HUES48 (cell line): ENCODE data around the gene SURF4.
"Not testable (repeated sequence)": the region's sequence is repeated elsewhere in the genome, so short reads cannot be mapped to it uniquely, and the experiment has no call there.

Experiments used
- H3K27ac ChIP-seq: one replicate; pipeline ENCODE4 v1.7.0; 2013; ENCODE audit warnings: low read depth, low read length, inconsistent platforms
- H3K27me3 ChIP-seq: 2 replicates; pipeline ENCODE4 v1.6.1; 2013; ENCODE audit warnings: mild to moderate bottlenecking, low read length; ENCODE audit not compliant: control insufficient read depth, insufficient read depth
- H3K36me3 ChIP-seq: 2 replicates; pipeline ENCODE4 v1.6.1; 2013; ENCODE audit warnings: low read length; ENCODE audit not compliant: control insufficient read depth, insufficient read depth
- H3K4me1 ChIP-seq: 2 replicates; pipeline ENCODE4 v1.6.1; 2013; ENCODE audit warnings: mild to moderate bottlenecking, low read length; ENCODE audit not compliant: control insufficient read depth, insufficient read depth
- H3K4me3 ChIP-seq: 2 replicates; pipeline ENCODE4 v1.5.1; 2013; ENCODE audit warnings: mild to moderate bottlenecking, low read depth, low read length
- H3K9ac ChIP-seq: 2 replicates; pipeline ENCODE4 v1.6.1; 2013; ENCODE audit warnings: mild to moderate bottlenecking, low read depth, low read length, moderate library complexity
- H3K9me3 ChIP-seq: 2 replicates; pipeline ENCODE4 v1.6.1; 2013; ENCODE audit warnings: low read length; ENCODE audit not compliant: control insufficient read depth, insufficient read depth

Gene SURF4

DNA sequence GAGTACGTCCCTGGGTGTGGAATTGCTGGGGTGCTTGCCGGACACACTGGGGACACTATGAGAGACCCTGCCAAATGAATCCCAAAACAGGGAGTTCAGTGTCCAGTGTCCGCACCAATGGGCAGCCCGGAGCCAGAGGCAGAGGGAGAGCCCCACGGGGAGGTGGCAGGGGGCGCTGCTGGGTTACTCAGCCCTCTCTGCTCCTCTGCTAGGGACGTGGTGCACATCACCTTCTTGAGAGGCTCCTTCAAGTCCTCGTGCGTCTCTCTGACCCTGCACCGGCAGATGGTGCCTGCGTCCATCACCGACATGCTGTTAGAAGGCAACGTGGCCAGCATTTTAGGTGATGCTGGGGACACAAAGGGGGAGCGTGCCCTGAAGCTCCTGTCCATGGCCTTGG is 21.1 kb upstream of the SURF4 start:
- no peaks in the 10 kb centered on the region for H3K4me1 ChIP-seq
- no peaks in the 10 kb centered on the region for H3K36me3 ChIP-seq
- no peak overlapping the region for H3K9ac ChIP-seq
- H3K9me3 ChIP-seq, result no peaks in the 10 kb centered on the region
- no peak overlapping the region for H3K4me3 ChIP-seq
- H3K27me3 ChIP-seq, result peaks cover 5% of the 10 kb centered on the region
- H3K27ac ChIP-seq, result no peak overlapping the region

DNA sequence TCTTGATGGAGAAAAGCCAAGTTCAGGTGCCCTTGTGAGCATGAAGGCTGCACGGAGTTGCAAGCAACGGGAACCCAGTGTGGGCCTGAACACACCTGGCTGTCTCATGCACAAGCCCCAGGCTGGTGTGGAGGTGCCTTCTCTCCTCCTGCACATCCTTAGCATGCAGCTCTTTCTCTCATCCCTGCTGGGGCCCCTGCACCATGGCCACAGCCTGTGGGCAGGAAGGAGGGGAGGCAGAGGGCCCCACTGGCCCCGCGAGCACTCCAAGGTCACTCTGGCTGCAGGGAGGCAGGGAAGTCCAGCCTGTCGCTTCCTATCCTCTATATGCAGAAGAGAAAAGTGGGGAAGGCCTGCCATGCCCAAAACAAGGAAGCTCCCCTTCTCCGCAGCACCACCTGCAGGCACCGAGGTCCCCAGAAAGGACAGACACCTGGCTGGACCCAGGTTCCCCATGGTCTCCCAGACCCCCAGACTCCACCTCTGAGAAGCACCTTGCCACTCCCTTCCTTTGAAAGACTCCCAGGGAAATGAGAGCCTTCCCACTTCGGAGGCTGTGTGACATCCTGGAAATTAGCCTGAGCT is 18.9 kb upstream of the SURF4 start:
- Histone ChIP-seq H3K9ac (no peak overlapping the region), H3K27me3 (peaks cover 5% of the 10 kb centered on the region), H3K9me3 (no peaks in the 10 kb centered on the region)

DNA sequence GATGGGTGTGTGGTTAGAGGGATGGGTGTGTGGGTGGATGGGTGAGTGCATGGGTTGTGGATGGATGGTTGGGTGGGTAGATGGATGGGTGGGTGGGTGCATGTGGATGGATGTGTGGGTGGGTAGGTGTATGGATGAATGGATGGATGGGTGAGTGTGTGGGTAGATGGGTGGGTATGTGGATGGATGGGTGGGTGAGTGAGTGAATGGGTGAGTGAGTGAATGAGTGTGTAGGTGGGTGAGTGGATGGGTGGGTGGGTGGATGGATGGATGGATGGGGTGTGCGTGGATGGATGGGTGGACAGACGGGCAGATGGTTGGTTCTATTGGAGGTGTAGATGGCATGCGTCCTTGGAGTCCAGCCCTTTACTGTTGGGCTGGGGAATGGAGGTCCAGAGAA is 17.5 kb upstream of the SURF4 start:
- Histone ChIP-seq H3K27me3 (peaks cover 5% of the 10 kb centered on the region), H3K4me3 (no peak overlapping the region), H3K4me1 (no peaks in the 10 kb centered on the region), H3K36me3 (no peaks in the 10 kb centered on the region), H3K27ac (no peak overlapping the region), H3K9ac (no peak overlapping the region), H3K9me3 (no peaks in the 10 kb centered on the region)

More for the DNA sequence above, 18.9 kb upstream of the SURF4 start:
- Histone ChIP-seq H3K36me3 (no peaks in the 10 kb centered on the region), H3K4me3 (no peak overlapping the region), H3K4me1 (no peaks in the 10 kb centered on the region), H3K27ac (no peak overlapping the region)

DNA sequence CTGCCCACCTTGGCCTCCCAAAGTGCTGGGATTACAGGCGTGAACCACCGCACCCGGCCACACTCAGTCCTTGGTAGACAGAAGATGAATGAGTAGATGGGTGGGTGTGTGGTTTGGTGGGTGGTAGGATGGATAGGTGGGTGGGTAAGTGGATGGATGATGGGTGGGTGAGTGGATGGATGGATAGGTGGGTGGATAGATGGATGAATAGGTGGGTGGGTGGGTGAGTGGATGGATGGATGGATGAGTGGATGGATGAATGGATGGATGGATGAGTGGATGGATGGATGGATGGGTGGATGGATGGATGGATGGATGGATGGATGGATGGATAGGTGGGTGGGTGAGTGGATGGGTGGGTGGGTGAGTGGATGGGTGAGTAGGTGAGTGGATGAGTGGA is 16.4 kb upstream of the SURF4 start:
- H3K4me1 ChIP-seq, H3K4me3 ChIP-seq: not testable (repeated sequence)

DNA sequence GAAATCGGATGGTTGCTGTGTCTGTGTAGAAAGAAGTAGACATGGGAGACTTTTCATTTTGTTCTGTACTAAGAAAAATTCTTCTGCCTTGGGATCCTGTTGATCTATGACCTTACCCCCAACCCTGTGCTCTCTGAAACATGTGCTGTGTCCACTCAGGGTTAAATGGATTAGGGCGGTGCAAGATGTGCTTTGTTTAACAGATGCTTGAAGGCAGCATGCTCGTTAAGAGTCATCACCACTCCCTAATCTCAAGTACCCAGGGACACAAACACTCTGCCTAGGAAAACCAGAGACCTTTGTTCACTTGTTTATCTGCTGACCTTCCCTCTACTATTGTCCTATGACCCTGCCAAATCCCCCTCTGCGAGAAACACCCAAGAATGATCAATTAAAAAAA is 15.6 kb upstream of the SURF4 start:
- H3K9me3 ChIP-seq, H3K27me3 ChIP-seq, H3K4me1 ChIP-seq, H3K4me3 ChIP-seq, H3K36me3 ChIP-seq, H3K9ac ChIP-seq, H3K27ac ChIP-seq: not testable (repeated sequence)

More for the DNA sequence above, 16.4 kb upstream of the SURF4 start:
- not testable (repeated sequence) for H3K9ac ChIP-seq, H3K27me3 ChIP-seq, H3K9me3 ChIP-seq, H3K36me3 ChIP-seq, H3K27ac ChIP-seq

DNA sequence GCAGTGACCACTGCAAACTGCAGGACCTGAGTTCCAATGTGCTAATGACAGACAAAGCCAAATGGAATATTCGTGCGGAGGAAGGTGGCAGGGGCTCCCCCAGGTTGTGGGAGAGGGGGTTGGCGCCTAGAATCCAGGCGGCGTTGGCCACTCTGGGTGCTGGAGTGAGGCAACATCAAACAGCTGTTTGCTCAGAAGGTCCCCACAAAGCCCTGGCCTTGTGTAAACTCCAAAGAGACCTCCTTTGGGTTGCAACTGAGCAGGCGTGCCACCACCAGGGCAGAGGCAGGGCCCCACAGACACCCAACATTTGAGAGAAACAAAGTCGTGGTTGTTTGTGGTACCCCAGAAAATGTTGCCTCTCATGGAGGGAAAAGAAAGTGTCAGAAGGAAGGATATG is 14.9 kb upstream of the SURF4 start:
- no peaks in the 10 kb centered on the region; the same call in 1 of the 2 replicates for H3K27me3 ChIP-seq
- no peaks in the 10 kb centered on the region for H3K9me3 ChIP-seq
- no peaks in the 10 kb centered on the region for H3K36me3 ChIP-seq

DNA sequence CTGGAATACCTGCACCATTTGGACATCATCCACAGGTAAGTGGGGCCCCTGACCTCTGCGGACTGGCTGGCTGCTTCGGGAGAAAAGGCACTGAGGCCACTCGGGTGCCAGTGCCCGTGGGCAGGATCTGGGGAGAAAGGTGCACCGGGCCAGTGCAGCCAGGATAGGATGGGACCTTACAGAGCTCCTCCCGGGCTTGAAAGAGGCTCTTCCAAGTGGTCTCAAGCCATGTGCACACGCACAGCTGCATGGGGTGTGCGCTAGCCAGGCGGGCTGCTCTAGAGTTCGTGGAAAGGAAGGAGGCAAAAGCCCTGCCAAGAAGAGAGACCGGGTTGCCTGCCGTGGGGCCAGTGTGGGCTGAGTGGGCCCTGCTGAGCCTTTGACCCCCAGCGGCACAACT is 13.7 kb upstream of the SURF4 start:
- H3K4me3 ChIP-seq, result no peak overlapping the region
- no peaks in the 10 kb centered on the region; the same call in 1 of the 2 replicates for H3K27me3 ChIP-seq
- H3K4me1 ChIP-seq, result no peaks in the 10 kb centered on the region
- H3K9me3 ChIP-seq, result no peaks in the 10 kb centered on the region
- H3K36me3 ChIP-seq, result no peaks in the 10 kb centered on the region
- H3K27ac ChIP-seq, result no peak overlapping the region
- no peak overlapping the region for H3K9ac ChIP-seq

More for the DNA sequence above, 14.9 kb upstream of the SURF4 start:
- Histone ChIP-seq H3K4me3 (no peak overlapping the region), H3K4me1 (no peaks in the 10 kb centered on the region), H3K9ac (no peak overlapping the region), H3K27ac (no peak overlapping the region)

DNA sequence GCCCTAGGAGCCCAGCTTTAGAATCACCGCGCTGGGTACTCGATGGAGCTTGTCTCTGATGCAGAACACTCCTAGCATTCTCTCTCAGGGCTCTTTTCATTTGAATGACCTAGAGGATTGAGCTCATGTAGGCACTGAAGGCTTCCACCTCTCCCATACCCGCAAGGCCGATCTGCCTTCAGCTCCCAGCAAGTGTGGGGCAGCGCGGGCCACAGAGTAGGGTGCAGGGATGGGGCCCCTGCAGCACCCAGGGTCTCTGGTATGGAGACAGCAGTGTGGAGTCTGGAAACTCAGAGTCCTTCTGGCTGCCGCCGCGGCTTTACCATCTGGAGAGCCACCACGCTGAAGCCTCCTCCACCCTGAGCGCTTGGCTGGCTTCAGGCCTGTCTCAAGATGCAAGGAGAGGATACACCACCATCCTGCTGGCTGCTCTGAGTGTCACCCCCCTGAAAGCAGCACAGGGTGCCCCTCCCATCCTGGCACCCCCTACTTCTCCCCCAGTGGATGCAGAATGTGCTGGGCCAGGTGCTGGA is 13.2 kb upstream of the SURF4 start:
- Histone ChIP-seq H3K27ac (no peak overlapping the region), H3K36me3 (no peaks in the 10 kb centered on the region), H3K27me3 (no peaks in the 10 kb centered on the region; the same call in 1 of the 2 replicates), H3K9me3 (no peaks in the 10 kb centered on the region), H3K9ac (no peak overlapping the region), H3K4me3 (no peak overlapping the region), H3K4me1 (no peaks in the 10 kb centered on the region)

DNA sequence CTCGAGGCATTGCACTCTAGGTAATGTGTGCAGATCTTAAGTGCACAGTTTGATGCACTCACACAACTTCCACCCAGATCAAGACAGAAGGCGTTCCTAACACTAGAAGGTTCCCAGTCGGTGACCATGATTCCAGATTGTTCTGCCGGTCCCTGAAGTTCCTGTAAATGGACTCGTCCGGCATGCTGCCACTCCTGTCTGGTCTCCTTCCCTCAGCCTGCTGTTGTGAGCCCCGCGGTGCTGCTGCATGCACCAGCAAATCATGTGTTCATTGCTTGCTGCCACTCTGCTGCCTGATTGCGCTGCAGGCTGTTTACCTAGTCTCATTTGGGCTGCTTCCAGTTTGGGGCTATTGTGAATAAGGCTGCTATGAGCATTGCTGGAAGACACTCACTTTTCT is 11.8 kb upstream of the SURF4 start:
- no peak overlapping the region for H3K27ac ChIP-seq
- no peaks in the 10 kb centered on the region for H3K27me3 ChIP-seq
- H3K9me3 ChIP-seq, result peaks cover 3% of the 10 kb centered on the region; the same call in 1 of the 2 replicates
- no peak overlapping the region for H3K9ac ChIP-seq
- H3K4me1 ChIP-seq, result no peaks in the 10 kb centered on the region
- H3K4me3 ChIP-seq, result no peak overlapping the region
- H3K36me3 ChIP-seq, result no peaks in the 10 kb centered on the region

DNA sequence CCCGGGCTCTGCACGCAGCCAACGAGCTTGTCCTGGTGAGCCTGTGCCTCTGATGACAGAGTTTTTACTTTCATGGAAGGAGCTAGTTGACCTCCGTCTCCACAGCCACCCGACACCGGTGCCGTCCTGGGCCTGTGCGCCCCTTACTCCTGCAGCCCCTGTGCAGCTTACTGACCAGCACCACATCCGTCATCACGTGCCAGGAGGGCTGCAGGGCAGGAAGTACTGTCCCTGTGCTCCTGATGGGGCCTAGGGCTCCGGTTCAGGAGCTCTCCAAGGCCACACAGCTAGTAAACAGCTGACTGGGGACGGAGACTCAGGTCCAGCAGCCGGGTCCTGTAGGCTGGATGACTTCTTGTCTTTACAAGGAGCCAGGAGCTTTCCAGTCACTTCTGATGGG is 10.5 kb upstream of the SURF4 start:
- H3K4me3 ChIP-seq, result no peak overlapping the region
- H3K9ac ChIP-seq, result no peak overlapping the region
- H3K4me1 ChIP-seq, result no peaks in the 10 kb centered on the region
- no peaks in the 10 kb centered on the region for H3K36me3 ChIP-seq
- H3K9me3 ChIP-seq, result peaks cover 3% of the 10 kb centered on the region; the same call in 1 of the 2 replicates
- no peaks in the 10 kb centered on the region for H3K27me3 ChIP-seq
- H3K27ac ChIP-seq, result no peak overlapping the region

DNA sequence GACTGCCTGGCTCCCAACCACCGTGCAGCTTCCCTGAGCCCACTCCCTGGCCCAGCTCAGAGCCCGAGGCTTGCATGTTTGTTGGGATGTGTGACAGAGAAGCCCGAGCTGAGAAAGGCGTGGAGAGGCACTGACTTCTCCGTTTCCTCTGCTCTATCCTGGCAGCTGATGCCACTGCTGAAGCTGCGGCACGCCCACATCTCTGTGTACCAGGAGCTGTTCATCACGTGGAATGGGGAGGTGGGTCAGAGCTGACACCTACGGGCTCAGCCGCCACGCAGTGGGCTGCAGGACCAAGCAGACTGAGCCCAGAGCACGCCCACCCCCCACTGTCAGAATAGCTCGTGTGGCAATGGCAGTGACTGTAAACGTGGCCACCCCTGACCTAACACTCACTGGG is 9.6 kb upstream of the SURF4 start:
- H3K9me3 ChIP-seq, result peaks cover 3% of the 10 kb centered on the region; the same call in 1 of the 2 replicates
- H3K27ac ChIP-seq, result no peak overlapping the region
- no peaks in the 10 kb centered on the region for H3K27me3 ChIP-seq
- H3K4me1 ChIP-seq, result no peaks in the 10 kb centered on the region
- H3K36me3 ChIP-seq, result no peaks in the 10 kb centered on the region
- H3K4me3 ChIP-seq, result no peak overlapping the region
- H3K9ac ChIP-seq, result no peak overlapping the region
